CD1c-positive myeloid dendritic cell (primary cell): ENCODE measurements around the gene HMG20B.
"Not testable (repeated sequence)": the region's sequence is repeated elsewhere in the genome, so short reads cannot be mapped to it uniquely, and the experiment has no call there.

Experiments
- DNase-seq: peaks from one replicate; pipeline ENCODE4 v3.0.0-alpha.2; 2016; ENCODE audit errors: extremely low spot score

Gene HMG20B

DNA sequence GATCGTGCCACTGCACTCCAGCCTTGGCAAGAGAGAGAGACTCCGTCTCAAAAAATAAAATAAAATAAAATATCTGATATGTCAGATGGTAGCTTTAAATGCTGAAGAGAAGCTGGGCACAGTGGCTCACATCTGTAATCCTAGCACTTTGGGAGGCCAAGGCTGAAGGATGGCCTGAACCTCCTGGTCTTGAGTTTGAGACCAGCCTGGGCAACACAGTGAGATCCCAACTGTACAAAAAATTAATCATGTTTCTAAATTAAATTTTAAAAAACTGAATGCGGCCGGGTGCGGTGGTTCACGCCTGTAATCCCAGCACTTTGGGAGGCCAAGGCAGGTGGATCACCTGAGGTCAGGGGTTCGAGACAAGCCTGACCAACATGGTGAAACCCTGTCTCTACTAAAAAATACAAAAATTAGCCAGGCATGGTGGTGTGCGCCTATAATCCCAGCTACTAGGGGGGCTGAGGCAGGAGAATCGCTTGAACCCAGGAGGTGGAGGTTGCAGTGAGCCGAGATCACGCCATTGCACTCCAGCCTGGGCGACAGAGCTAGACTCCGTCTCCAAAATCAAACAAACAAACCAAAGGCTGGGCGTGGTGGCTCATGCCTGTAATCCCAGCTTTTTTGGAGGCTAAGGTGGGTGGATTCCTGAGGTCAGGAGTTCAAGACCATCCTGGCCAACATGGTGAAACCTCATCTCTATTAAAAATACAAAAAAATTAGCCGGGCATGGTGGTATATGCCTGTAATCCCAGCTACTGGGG, 11.5 kb downstream of the HMG20B start:
- not testable (repeated sequence) for DNase-seq

DNA sequence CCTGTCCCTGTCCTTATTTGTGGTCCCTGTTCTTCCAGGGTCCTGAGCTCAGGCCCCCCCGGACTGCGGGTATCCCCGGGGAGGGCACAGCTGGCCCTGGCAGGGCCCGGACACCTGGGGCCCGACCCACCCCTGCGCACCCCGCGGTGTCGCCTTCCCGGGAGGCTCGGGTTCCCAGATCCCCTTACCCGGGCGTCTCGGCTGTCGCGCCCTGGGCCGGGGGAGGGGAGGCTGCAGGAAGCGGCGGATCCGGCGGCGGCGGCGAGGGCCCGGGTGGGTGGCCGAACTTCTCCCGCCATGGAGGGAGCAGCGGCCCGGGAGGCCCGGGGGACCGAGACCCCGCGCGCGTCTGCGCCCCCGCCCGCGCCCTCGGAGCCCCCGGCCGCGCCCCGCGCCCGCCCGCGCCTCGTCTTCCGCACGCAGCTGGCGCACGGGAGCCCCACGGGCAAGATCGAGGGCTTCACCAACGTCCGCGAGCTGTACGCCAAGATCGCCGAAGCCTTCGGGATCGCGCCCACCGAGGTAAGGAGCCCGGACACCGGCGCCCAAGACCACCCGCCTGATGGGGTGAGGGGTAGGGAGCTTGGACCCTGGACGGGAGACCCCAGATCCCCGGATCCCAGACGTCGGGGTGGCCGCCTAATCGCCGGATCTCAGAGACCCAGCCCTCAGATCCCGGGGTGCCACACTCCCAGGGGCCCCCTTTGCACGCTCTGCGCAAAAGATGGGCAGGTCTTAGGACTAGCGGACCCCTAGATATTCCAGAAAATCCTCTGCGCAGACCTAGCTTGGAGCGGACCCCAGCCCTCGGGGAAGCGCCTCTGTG, 12.8 kb downstream of the HMG20B start, which contains the start of gene GIPC3:
GIPC3 (plus strand) TSS at position 178 of the 826 bp plus-strand sequence; CDS start at position 298, 120 bp downstream.
- DNase-seq: peak; percentile 28

DNA sequence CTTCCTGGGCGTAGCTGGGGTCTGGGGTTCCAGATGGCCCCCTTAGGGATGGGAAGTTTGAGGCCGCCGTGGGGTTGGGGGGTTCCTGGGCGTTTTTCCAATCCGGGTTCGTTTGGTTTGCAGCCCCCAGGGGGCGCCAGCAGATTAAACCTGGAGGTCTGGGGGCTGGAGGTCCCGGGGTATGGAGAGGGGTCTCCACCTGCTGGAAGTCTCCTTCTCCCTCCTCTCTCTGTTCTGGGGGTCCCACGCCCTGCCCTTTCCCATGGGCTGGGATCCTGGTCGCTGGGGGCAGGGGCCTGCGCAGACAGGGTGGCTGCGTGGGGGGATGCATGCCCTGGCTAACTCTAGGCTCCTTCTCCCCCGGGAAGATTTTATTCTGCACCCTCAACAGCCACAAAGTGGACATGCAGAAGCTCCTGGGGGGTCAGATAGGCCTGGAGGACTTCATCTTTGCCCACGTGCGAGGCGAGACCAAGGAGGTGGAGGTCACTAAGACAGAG, 13.4 kb downstream of the HMG20B start:
- no peak for DNase-seq

DNA sequence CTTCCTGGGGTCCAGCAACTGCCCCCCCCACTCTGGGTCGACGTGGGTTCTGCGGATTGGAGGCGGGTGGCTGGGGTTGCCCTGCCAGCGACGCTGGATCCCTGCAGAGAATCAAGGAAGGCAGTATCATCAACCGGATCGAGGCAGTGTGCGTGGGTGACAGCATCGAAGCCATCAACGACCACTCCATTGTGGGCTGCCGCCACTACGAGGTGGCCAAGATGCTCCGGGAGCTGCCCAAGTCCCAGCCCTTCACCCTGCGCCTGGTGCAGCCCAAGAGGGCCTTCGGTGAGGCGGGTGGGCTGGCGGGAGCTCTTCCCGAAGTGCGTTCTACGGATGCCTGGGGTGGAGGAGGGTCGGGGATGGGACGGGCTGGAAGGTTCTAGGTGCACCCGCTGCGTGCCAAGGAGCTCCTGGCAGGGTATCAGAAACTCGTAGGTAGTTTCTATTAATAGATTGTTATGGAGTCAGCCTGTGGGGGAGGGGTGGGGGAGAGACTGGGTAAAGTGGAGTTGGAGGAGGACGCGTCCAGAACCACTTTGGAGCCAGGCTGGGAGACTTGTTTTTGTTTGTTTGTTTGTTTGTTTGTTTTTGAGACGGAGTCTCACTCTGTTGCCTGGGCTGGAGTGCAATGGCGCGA, 14.1 kb downstream of the HMG20B start:
- DNase-seq: no peak

DNA sequence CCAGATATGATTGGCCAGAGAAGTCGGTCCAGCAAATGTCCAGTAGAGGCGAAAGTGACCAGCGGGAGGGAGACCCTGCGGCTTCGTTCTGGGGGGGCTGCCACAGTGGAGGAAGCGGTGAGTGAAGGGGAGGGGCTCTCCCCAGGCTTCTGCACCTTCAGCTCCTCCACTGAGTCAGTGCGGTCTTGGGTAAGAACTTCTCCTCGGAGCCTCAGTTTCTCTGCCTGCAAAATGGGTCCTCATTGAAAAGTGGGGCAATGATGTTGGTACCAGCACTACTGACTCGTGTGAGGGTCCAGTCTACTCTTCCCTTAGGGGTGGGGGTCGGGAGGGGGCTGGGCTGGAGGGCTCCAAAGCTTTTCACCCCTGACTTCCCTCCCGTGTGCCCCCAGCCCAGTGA, 16.7 kb downstream of the HMG20B start:
- DNase-seq: no peak

DNA sequence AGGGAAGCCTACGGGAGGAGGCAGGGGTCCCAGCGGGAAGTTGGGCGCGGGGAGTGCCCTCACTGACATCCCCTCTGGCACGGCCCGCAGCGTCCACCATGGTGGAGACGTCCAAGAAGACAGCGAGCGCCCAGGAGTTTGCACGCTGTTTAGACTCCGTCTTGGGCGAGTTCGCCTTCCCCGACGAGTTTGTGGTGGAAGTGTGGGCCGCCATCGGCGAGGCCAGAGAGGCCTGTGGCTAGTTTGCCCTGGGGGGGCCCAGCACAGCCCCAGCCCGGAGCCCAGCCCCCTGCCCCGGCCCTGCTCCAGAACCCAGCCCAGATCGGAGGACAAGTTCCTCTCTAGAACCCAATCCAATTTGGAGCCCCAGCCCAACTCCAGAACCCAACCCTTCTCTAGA, 17.2 kb downstream of the HMG20B start:
- DNase-seq: no peak

DNA sequence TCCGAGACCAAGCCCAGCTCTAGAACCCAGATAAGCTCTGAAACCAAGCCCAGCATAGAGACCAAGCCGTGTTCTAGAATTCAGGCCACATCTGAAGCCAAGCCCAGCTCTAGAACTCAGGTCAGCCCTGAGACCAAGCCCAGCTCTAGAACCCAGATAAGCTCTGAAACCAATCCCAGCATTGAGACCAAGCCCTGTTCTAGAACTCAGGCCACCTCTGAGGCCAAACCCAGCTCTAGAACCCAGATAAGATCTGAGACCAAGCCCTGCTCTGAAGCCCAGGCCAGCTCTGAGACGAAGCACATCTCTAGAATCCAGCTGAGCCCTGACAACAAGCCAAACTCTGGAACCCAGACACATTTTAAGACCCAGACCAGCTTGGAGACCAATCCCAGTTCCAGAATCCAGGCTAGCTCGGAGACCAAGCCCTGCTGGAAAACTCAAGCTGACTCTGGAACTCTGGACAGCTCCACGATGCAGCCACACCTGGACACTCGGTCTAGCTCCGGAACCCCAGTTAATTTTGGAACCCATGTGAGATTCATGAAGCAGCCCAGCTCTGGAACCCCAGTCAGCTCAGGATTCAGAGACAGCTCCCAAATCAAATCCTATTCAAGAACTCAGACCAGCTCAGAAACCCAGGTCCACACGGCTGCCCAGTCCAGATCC, 18.4 kb downstream of the HMG20B start:
- no peak for DNase-seq

DNA sequence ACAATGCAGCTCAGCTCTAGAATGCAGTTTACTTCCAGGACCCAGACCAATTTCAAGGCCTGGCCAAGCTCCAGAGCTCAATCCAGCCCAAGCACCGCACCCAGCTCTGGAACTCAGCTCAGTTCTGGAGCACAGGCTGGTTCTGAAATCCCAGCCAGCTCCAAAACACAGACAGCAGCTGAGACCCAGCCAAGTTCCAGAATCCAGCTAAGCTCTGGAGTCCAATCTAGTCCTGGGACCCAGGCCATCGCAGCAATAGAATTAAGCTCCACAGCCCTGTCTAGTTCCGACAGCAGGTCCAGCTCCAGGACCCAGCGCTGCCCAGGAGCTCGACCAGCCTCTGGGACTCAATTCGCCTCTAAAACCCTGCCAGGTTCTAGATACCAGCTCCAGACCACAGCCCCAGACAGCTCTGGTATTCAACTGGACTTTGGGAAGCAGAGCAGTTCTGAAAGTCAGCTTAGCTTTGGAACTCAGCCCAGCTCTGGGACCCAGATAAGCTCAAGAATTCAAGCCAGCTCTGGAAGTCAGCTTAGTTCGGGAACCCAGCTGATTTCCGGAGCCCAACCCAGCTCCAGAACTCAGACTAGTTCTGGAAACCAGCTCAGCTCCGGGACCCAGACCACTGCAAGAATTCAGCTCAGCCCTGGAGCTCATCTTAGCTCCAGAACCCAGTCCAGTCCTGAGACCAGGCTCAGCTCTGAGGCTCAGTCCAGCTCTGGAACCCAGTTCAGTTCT, 19.3 kb downstream of the HMG20B start:
- DNase-seq: no peak

DNA sequence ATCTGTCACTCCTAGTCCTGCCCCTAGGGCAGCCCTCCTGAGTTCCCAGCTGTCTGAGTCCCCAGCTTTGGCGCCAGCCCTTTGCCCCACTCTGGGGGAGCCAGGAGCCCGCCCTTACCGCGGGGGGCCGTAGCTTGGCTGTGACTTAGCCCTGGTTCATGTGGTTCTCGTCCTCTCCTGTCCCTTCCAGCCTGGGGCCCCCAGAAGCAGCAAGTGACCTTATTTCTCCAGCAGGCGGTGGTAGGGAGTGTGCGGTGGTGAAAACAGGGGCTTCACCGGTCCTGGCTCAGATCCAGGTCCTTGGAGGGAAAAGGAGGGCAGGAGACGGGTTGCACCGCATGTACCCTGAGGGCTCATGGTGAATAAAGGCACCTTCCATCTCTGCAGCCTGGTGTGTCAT, 20.4 kb downstream of the HMG20B start:
- no peak for DNase-seq

DNA sequence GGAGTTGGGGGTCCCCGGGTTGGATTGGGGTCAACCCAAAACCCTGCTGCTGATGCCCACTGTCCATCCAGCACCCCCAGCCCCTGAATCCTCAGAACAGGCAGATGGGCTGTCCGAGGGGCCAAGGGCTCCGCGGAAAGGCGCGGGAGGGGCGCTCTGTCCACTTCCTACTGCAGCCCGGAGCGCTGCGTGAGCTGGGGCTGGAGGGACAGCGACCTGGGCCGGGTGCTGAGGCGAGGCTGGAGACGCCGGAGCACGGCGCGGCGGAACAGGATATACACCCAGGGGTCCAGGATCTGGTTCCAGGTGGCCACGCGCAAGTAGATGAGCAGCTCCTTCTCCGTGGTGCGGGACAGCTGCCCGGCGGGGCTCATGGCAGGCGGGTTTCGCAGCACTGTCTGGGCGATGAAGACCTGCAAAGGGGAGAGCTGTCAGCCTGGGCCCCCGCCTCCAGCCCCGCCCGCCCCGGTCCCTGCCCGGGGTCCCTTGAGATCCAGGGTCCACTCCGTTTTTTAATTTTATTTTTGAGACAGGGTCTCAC, 22.8 kb downstream of the HMG20B start:
- no peak for DNase-seq

DNA sequence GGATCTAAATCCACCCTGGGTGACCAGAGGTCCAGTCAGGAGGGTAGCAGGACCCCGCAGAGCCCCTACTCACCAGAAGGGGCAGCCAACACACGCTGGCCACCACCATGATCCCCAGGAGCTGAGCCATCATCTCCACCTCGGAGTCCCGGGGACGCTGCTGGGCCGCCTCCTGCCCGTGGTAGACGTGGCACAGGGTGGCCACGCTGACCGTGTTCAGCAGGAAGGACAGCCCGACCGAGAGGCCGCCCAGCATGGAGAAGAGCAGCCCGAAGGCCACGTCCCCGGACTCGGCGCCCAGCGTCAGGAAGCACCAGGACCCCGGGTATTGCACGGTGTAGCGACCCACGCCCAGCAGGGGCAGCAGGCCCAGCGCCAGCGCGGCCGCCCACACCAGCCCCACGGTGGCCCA, 27.0 kb downstream of the HMG20B start:
- DNase-seq: no peak

DNA sequence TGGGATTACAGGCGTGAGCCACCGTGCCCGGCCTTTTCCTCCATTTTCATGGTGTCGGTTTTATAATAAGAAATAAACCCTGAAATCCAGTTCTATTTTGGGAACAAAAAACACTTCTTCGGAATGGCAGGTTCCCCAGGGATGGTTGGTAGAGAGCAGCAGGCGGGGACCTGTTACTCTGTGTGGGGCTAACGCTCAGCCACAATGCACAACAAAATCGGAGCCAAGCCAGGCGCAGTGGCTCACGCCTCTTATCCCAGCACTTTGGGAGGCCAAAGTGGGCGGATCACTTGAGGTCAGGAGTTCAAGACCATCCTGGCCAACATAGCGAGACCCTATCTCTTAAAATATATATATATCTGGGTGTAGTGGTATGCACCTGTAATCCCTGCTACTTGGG, 28.3 kb downstream of the HMG20B start:
- DNase-seq: no peak

DNA sequence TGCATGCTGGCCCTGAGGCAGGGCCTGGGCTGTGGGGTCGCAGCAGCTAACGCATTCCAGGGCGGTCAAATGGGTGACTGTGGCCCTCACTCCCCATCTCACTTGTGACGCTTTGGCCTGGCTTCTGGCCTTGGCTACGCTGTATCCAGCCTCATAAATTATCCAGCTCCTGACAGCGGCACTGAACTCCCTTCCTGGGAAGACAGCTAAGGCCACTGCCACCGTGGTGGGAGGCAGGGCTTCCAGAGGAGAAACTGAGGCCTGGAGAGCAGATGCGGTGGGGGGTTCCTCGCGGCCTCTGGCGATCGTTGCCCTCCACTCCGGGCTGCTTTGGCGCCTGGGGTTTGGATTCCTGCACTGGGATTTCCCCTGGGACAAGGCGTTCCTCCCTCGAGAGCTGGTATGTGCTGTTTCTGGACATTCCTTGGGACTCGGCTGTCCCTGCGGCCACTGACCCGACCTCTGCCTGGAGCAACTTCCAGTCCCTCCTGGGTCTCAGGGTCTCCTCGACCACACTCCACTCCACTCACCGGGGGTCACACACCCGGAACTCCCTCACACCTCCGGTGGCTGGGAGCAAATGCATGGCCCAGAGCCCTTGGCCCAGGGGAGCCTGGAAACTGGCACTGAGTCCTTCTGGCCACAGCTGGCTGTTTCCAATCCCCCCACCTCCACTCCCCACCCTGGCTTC, 30.5 kb downstream of the HMG20B start:
- DNase-seq: no peak

DNA sequence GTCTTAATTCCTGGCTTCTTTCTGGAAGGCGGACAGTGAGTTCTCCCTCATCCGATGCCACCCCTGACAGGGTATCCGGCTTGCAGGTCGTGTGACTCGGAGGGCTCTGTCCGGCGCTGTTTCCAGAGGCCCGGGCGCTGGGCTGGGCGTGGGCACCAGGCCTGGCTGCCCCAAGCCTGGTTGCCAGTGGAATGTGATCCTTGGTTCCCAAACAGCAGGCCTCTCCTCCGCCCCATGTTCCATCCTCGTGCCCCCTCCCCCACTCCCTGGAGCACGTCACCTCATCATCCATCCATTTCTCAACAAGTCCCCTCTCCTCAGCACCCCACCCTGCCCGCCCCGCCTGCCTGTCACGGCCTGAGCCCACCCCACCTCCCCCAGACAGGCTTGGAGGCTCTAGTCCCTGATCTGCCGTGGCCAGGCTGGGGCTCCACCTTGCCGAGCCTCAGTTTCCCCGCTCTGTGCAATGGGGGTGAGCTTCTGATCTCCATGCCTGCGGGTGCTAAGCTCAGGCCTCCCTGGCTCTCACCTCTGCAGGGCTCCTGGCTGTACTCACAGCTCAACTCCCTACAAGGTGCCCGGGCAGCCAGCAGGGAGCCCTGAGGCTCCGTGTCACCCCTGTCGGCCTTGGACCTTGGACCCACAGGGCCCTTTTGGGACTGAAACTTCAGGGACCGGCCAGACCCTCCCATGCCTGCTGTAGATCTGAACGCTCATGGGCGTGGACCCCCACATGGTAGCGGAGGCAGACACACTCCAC, 31.7 kb downstream of the HMG20B start:
- DNase-seq: no peak

DNA sequence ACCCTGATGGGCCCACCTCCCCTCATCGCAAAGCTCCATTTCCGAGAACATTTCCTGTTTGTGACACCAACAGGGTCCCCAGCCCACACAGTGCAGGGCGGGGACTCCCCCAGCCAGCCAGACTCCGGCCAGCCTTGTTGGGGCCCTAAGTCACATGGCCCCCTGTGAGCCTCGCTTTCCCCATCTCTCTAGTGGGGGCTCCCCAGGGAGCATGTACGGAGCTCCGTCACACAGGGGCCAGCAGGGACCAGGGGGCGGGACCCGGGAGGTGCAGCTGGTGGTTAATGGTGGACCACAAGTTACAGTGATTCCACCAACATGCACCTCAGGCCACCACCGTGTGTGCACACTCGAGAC, 32.2 kb downstream of the HMG20B start:
- DNase-seq: peak; percentile 23

DNA sequence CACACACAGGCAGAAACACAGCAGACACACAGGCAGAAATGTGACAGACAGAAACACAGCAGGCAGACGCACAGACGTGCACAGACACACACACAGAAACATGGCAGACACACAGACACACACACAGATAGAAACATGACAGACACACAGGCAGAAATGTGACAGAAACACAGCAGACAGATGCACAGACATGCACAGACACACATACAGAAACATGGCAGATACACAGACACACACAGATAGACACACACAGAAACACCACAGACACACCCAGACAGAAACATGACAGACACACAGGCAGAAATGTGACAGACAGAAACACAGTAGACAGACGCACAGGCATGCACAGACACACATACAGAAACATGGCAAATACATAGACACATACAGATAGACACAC, 32.6 kb downstream of the HMG20B start:
- DNase-seq: no peak

DNA sequence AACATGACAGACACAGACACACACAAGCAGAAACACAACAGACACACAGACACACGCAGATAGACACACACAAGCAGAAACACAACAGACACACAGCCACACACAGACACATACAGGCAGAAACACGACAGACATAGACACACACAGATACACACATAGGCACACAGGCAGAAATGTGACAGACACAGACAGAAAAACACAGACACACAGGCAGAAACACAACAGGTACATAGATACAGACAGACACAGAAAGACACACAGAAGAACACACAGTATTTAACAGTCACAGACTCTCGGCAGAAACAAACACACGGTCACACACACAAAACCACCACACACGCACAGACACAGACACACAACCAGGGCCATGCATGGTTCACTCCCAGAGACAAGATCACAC, 33.0 kb downstream of the HMG20B start:
- DNase-seq: no peak

DNA sequence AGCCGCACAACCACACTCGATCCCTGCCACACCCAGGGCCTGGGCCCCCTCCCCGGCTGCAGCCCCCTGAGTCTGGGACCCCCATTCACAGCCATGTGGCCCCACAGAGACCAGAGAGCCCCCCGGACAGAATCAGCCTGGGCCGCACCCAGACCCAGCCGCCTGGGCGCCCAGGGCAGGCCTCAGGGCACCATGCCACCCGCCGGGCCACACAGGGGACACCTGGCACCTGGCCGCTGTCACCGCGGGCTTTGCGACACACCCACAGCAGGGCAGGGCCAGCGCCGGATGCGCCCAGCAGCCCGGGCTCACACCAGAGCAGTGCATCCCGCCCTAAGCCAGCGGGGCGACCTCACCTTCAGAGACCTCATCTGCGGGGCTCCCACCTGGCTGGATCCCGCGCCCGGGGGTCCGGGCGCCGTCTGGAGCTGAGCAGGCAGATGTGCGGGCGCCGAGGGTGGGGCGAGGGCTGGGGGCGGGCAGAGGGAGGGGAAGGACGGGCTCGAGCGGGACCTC, 33.5 kb downstream of the HMG20B start:
- no peak for DNase-seq

DNA sequence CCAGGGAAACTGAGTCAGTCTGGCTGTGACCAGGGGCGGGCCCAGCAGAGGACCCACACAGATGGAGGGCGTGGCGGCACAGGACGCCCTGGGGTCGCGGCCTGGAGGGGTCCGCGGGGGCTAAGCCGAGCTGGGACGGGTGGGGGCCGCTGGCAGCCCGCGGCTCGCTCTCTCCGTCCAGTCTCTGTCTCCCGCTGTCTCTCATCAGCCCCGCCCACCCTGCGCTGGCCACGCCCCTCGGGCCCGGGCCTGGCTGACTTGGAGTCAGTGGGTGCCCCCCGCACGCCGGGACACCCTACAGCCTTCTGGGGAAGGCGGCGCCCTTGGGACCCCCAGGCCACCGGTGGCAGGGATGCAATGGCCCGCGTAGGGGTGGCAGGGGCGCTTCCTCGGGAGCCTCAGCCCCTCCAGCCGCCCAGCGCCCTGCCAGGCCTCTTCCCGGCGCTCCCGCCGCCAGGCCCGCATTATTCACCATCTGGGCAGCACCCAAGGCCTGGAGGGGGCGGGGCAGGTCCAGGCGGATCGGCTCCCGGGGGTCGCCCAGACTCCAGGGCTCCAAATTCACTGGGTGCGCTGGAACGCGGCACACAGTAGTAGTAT, 34.0 kb downstream of the HMG20B start, which contains the start of gene TBXA2R:
TBXA2R (minus strand) TSS at position 186 of the 600 bp plus-strand sequence. CDS start 6,241 bp downstream, outside the sequence.
- peak; percentile 53 for DNase-seq
